GM18909 (cell line): Measurements from ENCODE around the gene TEPSIN.
"Not testable (repeated sequence)": the region's sequence is repeated elsewhere in the genome, so short reads cannot be mapped to it uniquely, and the experiment has no call there.

Source experiments
- ATAC-seq: cut with Tn5 transposase; IDR thresholded peaks from one replicate; pipeline ENCODE4 v1.9.1; 2021; ENCODE audit warnings: mild to moderate bottlenecking; ENCODE audit not compliant: unreplicated experiment, poor library complexity

Gene TEPSIN

DNA sequence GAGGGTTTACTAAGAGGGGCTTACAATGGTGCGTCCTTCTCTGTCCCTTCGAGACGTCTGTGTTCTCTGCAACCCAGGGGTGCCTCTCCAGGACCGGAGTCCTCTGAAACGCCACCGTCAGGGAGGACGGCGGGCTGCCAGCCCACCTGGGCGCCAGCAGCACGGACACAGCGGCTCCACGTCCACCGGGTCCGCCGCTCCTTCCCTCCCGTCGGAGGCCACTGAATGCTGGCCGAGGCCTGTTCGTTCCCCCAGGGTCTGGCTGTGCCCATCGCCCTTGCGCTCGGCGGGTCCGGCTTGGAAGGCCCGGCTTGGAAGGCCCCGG is 403 bp downstream of the TEPSIN start:
- no peak for ATAC-seq

DNA sequence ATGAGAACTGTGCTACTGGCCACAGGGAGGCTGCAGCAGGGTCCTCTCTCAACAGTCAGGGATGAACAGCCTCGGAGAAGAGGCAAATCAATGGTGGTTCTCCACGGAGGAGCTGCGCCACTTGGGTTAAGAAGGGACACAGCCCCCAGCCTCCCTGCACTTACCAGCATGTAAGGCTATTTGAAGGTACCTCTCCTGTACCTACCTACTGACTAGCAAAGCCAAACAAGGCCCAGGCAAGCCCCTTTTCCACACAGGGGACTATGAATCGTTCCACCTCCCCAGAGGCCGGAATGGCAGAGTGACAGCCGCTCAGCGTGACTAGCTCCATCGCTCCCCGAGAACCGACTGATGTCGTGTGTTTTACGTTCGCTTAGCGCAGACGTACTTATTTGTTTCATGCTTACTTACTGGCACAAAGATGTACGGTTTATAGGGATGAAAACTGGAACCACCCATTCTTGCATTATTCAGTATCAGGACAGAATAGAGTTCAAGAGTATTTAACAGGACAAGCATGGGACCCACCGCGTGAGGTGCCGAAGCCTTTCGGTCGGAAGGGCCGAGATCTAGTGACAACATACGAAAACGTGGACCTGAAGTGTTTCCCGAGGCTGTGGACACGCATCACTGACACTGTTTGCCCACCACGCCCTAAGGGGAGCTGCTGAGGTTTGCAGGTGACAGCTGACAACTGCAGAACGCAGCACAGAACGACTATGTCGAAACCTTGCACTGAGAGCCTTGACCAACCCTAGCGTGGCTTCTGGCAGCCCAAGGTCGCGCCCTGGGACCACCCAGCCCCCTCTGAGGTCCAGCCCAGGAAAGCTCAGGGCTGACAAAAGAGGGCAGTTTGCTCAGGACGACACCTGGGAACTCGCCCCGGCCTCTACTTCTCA is 1.0 kb downstream of the TEPSIN start:
- no peak for ATAC-seq

DNA sequence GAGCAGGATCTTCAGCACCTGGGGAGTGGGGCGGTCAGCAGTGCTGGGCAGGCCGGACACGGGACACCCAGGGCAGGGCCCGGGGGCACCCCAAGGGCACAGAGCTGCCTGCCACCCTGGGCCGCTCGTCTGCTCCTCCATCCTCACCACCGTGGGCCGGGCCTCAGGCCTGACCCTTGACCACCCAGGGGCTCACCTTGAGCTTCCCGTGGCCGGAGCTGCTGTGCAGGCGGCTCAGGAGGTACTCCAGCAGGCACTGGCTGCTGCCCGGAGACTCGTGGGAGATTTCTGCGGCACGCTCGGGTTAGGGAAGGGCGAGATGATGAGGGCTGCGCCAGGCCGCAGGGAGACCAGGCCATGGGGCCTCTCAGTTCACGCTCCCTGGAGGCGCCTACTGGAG is 2.1 kb downstream of the TEPSIN start:
- no peak for ATAC-seq

DNA sequence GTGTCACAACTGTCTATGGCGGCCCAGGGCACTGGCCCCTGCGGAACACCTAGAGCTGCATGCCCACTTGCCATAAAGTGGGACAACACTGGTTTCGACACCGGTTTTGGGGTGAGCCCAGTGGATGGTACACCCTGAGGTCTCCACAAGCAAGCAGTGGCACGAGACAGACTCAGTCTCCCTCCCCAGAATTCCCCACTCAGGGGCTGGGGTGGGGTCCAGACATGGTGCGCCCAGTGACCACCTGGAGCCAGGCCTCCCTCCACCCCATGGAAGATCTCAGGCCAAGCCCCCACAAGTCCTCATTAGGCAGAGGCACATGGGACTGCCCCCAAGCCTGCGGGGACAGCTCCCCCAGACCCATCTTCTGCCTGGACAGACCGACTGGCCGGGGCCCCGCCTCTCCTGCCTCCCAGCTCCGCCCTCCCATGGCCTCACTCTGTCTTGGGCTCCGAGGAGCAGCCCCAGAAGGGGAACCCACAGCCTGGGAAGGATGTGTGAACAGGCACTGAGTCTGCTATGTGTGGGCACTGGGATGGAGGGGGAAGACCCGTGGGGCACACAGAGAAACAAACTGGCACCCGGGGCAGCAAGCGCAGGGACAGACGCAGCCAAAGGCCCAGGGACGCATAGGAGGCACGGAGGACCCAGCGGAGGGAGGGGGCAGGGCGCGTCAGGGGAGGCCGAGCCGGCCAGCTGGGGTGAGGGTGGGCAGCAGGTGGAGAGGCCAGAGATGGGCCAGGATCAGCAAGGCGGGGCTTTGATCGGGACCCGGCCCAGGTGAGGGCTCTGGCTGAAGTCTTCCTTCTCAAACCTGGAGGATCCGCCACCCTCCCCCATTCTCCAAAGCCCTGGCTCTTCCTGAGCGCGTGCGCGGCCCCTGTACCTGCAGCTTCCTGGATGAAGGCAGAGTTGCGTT is 2.8 kb downstream of the TEPSIN start:
- no peak for ATAC-seq

DNA sequence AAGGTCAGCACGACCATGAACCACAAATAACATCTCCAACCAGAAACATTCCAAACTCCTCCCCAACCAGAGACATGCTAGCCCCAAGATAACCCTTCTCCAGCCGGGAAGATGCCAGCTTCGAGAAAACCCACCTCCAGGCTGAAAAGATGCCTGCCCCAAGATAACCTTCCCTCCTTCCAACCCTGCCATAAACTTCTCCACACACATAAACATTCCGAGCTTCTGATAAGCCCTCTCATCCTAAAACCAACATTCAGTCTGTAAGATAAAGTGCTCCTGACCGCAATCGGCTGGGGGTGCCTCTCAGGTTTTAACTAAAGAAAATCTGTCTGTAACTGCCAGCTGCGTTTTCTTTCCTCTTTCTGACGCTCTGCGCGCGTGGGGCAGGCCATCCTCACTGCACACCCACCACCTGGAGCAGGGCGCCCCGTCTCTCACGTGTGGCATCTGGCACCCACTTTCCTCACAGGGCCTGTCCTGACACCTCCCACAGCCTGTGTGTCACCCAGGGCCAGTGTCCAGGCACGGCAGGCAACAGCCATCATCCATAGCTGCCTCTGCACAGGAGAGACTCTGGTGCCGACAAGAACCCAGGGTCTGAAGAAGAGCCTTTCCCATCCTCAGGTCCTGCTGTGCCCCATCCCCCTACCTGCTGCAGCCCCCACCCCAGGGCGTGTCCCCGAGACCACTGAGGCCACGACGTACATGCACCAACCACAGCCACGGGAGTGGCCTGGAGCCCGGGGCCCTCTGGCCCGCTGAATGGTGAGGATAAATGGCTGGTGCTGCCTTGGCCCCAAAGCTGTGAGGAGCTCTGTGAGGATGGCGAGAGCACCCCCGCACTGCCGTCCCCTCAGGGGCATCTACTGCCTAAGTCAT is 3.7 kb downstream of the TEPSIN start:
- ATAC-seq = no peak

DNA sequence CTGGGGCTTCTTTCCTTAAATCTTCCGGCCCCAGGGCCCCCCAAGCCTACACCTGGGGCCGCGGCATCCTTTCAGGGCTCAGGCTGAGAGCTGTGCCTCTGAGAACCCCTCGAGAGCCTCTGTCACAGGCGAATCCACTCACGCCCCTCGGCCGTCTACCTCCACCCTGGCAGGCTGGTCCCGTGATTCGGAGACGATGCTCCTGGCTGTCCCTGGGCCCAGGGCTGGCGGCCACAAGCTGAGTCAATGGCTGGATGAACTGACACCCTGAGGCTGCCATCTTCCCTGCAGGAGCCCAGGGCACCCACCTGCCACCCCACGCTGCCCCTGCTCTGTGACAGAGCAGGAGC is 4.4 kb downstream of the TEPSIN start:
- ATAC-seq = no peak

DNA sequence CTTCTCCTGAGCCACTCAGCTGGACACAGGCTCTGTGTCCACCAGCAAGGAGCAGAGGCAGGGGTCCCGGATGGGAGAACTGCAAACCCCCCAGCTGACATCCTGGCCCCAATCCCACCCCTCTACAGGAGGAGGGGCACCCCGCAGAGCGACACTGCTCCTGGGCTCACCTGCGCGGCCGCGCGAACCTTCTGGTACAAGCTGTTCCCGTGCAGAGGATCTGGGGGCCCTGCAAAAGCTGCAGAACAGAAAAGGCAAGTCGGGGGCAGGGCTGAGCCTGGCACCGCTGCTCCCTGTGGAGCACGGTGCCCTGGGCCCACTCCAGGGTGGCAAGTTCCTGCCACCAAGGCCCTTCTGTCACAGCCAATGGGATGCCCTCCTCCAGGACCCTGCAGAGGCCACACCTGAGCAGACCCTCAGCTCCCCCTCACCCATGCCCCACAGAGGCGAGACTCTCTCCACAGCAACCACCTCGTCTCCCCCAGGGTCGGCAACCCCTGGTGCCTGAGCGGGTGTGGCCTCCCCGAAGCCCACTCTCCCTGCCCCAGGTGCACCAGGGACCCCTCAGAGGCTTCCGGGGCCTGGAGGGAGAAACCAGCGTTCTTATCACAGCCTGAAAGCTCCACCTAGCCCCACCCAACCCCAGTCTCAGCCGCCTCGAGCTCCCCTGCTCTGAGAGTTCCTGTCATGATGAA is 4.9 kb downstream of the TEPSIN start:
- ATAC-seq = no peak

DNA sequence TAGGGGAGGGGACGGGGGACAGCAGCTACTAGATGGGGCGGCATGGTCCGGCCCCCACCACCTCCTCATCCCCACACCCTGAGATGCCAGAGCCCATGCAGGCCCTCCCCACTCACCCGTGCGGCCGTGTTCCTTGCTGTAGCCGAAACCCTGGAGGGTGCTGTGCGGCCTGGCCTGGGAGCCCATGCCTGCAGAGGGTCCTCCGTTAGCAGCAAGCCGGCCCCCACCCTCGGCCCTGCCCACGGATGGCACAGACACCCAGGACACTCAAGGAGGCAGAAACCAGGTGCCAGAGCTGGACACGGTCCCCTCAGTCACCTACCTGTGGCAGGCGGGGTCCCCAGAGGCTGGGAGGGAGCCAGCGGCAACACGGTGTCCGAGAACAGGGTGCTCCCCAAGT is 5.5 kb downstream of the TEPSIN start:
- no peak for ATAC-seq

DNA sequence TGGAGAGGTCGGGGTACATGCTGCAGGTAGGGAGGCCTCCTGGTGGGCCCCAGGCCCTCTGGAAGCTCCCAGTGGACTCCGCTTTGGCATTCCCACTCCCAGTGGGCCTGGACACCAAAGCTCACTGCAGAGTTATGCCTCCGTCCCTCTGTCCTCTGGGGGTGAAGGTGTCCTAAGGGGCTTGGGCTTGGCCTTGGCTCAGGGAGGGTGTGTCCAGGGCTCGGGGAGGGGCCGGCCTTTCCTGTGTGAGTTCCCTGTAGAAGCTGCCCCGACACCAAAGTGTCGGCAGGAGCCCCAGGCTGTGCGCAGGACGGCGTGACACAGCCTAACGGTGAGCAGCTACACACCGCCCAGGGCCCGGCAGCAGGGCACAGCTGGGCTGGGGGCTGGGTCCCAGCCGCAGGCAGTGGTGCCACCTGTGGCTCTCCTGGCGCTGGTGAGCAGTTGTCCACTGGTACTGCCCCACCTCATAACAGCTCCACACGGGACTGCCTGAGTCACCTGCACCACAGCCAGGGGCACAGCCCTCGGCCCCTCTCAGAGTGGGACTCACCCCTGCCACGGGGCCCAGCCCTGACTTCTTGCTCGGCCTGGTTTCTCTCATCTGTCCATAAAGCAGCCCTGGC is 6.1 kb downstream of the TEPSIN start:
- ATAC-seq = no peak

DNA sequence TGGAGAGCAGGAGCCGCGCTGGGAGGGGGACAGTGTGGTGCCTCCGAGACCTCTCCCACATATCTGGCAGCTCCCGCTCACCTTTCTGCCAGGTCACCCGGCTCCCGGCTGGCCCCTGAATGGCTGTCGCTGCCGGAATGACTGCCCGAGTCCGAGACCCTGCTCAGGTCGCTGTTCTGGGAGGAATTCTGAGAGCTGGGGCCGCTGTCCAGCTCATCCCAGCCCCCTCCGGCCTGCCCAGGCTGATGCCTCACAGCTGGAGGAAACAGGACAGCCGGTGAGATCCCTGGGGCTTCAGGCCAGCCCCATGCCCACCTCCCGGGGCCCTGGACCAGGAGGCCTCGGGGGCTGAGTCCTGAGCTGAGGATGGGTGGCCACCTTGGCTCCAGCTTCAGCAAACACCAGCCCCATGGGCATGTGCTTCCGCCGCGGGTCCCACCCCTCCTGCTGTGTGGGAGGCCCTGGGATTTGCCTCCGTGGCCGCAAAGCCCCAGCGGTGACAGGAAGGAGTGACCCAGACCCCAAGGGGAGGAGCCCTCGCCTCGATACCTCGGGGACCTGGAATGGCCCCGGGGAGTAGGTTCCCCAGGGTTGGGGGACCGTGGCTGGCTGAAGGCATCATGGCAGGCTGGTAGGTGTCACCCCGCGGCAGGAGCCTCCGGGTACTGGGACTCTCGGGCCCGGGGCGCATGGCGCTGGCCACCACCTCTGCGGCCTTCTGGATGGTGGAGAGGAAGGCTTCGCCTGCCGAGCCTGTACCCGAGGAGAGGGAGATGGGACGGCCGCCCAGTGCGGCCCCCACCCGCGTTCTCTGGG is 6.9 kb downstream of the TEPSIN start:
- no peak for ATAC-seq

DNA sequence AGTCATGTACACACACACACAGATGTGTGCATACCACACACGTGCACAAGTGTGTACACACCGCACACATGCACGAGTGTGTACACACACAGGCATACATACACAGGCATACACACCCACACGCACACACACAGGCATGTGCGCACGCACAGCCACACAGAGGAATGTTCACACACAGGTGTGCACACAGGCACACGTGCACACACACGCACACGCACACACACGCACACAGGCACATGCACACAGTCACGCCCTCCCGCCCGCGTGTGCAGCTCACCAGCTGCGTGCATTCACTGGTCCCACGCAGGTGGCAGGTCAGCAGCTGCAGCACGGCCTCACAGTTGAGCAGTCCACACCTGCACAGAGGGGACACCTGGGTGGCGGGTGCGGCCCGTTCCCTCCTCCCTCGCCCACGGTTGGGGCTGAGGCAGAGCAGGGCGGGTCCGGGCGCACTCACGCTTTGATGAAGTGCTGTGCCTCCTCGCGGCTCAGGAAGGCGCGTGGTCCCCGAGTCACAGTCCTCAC is 7.7 kb downstream of the TEPSIN start:
- ATAC-seq = no peak

DNA sequence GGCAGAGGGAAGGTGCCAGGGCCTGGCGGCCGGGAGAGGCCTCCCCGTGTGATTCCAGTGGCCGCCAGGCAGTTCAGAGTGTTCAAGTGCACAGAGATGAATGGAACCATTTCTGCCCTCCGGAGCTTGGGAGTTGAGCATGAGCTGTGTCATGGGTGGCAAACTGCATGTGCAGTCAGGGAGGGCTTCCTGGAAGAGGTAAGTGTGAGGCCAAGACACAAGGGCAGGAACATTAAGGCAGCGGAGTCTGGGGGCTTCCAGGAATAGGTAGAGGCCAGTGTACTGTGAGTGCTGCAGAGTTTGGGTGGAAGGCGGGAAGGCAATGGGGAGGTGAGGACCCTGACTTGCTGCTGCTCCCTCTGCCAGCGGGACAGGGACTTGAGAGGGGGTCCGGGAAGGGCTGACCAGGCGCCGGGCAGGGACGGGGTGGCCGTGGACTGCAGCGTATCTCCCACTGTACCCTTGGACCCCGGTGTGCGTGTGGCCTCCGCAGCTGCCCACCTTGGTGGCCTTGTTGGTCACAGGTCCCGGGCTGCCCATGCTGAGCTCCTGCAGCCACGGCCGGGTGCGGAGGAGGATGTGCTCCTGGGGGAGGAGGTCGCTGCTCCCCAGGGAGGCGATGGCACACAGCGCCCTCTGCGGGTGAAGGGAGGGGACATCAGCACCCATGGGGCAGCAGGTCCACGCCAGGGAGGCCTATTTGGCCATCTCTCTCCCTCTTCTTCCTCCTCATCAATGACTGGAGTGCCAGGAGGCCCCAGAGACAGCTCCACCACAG is 8.6 kb downstream of the TEPSIN start:
- no peak for ATAC-seq

DNA sequence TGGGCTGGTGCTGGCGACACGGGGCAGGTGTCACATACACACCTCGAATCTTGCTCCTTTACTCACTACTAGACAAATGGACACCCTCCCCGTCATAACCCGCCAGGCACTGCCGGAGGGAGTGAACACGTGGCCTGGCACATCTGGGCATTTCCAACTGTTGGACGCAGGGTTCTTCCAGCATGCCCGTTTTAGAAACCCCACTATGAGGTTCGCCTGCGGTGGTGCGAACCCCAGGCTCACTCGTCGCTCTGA is 9.3 kb downstream of the TEPSIN start:
- no peak for ATAC-seq

DNA sequence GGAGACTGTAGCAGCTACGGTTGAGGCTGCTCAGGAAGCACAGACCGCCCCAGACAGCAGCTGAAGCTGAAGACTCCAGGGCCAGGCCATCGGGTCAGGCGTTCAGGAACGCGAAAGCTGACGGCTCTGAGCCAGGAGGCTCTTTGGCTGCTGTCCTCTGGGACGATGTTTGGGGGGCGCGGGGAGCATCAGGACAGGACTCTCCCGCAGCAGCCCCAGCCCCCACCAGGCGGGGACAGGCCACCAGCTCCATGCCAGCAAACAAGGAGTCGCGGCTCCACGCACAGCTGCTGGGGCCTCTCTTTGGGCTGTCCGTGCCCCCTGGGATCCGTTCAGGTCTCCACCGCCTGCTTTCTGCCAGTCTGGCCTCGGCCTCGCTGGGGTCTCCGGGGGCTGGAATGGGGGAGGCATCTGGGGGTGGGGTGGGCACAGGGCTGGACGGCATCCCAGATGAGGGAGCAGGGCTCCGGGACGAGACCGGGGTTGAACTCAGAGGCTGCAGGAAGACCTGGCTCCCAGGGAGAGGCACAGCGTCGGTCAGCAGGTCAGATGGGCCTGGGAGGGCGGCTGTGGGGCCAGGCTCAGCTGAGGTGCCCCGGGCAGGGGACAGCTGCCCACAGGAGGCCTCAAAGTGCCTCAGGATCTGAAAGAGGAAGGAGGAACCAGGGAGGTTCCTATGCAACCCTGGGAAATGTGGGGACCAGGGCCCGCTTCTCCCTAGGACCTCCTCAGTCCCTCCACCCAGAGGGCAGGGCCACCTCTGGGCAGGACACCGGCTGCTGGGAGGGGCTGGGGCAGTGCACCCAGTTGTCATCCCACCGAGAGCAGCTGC is 9.8 kb downstream of the TEPSIN start:
- ATAC-seq = no peak

DNA sequence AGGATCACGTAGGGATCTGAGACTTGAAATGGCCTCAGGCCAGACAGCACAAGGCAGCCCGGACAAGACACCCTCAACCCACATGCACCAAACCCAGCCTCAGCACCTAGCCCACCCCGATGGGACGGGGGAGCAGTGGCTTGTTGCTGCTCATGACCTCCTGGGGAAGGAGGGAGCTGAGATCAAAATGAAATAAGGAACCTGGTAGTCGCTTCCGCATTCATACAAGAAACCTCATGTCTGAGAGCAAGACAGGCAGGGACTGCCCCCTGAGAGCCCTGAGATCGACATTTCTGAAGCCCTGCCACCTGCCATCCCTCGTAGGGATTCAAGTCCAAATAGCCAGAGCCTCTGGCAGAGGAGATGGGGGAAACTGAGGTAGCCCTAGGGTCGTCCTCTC is 10.4 kb downstream of the TEPSIN start:
- no peak for ATAC-seq

DNA sequence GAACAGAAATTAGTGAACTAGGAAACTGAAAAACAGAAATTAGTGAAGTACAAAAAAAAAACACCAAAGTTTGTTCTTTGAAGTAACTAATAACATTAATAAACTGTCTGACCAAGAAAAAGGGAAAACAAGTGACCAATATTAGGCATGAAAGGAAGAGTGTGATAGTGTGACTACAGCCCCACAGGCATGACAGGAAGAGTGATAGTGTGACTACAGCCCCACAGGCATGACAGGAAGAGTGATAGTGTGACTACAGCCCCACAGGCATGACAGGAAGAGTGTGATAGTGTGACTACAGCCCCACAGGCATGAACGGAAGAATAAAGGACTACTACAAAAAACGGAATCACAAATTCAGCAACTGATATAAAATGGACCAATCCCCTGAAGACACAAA is 11.2 kb downstream of the TEPSIN start:
- not testable (repeated sequence) for ATAC-seq

DNA sequence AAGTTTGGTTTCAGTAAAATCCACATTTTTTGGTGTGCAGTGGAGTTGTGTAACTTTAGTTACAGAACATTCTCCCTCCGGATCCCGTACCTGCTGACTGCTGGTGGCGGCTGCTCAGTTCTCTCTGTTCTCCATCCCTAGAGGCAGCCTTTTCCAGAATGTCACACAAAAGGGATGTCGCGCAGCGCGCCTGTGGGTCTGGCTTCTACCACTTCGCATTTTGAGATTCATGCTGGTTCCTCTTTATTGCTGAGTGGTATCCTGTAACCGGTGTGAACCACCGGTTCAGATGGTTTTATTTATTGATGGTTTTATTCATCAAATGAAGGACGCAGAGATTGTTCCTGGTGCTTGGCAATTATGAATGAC is 15.1 kb downstream of the TEPSIN start:
- no peak for ATAC-seq
